ENCODE measurements around the gene TBC1D8B. TPM values are rescaled to one million over a fixed set of nuclear protein-coding genes. Genes with fewer than 3 reads are reported as not detected.

The TBC1D8B gene
- total and polyA plus RNA-seq, 9 of the 15 experiments (the other 6 are each of a cell fraction or from before 2014, with no cell fraction given) = 0.04 to 0.36 (median 0.10) TPM; not detected in 1

GRCh38 chrX:106894392-106894909 lies 92.0 kb downstream of the TBC1D8B start (continued):
- no peak for TF ChIP-seq SAFB (IDR thresholded peaks at IDR 0.05; ENCODE audit: borderline replicate concordance, low read depth, low read length)
- TF ChIP-seq NBN (IDR thresholded peaks at IDR 0.05; ENCODE audit: low read depth) = no peak
- TF ChIP-seq, protein P1, sequence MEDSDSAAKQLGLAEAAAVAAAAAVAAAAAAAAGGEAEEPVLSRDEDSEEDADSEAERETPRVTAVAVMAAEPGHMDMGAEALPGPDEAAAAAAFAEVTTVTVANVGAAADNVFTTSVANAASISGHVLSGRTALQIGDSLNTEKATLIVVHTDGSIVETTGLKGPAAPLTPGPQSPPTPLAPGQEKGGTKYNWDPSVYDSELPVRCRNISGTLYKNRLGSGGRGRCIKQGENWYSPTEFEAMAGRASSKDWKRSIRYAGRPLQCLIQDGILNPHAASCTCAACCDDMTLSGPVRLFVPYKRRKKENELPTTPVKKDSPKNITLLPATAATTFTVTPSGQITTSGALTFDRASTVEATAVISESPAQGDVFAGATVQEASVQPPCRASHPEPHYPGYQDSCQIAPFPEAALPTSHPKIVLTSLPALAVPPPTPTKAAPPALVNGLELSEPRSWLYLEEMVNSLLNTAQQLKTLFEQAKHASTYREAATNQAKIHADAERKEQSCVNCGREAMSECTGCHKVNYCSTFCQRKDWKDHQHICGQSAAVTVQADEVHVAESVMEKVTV (CRISPR knock-in tag; IDR thresholded peaks at IDR 0.05) = 0 out of 2 replicates have a peak, but pooled peaks have one; percentile 15
- TF ChIP-seq PTBP1 (IDR thresholded peaks at IDR 0.05; ENCODE audit: low read depth, low read length) = no peak
- TF ChIP-seq RCOR1 (IDR thresholded peaks at IDR 0.05; ENCODE audit: borderline replicate concordance in 1 of 2, low read depth in 2 of 2, low read length in 2 of 2) = no peak
- no peak for TF ChIP-seq EWSR1 (IDR thresholded peaks at IDR 0.05; ENCODE audit: borderline replicate concordance, low read depth, partially characterized antibody)
- TF ChIP-seq NFIC (IDR thresholded peaks at IDR 0.05) = no peak
- peak; percentile 43 to 68 for TF ChIP-seq RAD21 (CRISPR knock-in tag; conservative IDR thresholded peaks at IDR 0.05 in 1 of 2, IDR thresholded peaks at IDR 0.05 in 1 of 2)
- TF ChIP-seq POLR2AphosphoS2 (IDR thresholded peaks at IDR 0.05; ENCODE audit: low read length) = no peak
- TF ChIP-seq ETV6 (IDR thresholded peaks at IDR 0.05; ENCODE audit: borderline replicate concordance in 1 of 2, low read depth in 2 of 2, low read length in 1 of 2) = no peak
- TF ChIP-seq ETV6 (CRISPR knock-in tag; IDR thresholded peaks at IDR 0.05; ENCODE audit: borderline replicate concordance) = no peak
- TF ChIP-seq, protein P2, sequence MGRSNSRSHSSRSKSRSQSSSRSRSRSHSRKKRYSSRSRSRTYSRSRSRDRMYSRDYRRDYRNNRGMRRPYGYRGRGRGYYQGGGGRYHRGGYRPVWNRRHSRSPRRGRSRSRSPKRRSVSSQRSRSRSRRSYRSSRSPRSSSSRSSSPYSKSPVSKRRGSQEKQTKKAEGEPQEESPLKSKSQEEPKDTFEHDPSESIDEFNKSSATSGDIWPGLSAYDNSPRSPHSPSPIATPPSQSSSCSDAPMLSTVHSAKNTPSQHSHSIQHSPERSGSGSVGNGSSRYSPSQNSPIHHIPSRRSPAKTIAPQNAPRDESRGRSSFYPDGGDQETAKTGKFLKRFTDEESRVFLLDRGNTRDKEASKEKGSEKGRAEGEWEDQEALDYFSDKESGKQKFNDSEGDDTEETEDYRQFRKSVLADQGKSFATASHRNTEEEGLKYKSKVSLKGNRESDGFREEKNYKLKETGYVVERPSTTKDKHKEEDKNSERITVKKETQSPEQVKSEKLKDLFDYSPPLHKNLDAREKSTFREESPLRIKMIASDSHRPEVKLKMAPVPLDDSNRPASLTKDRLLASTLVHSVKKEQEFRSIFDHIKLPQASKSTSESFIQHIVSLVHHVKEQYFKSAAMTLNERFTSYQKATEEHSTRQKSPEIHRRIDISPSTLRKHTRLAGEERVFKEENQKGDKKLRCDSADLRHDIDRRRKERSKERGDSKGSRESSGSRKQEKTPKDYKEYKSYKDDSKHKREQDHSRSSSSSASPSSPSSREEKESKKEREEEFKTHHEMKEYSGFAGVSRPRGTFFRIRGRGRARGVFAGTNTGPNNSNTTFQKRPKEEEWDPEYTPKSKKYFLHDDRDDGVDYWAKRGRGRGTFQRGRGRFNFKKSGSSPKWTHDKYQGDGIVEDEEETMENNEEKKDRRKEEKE (IDR thresholded peaks at IDR 0.05; ENCODE audit: borderline replicate concordance in 1 of 2, control insufficient read depth in 1 of 2, low read depth in 2 of 2, low read length in 1 of 2) = no peak
- no peak for TF ChIP-seq ATF2 (CRISPR knock-in tag; IDR thresholded peaks at IDR 0.05)
- TF ChIP-seq, protein P3, sequence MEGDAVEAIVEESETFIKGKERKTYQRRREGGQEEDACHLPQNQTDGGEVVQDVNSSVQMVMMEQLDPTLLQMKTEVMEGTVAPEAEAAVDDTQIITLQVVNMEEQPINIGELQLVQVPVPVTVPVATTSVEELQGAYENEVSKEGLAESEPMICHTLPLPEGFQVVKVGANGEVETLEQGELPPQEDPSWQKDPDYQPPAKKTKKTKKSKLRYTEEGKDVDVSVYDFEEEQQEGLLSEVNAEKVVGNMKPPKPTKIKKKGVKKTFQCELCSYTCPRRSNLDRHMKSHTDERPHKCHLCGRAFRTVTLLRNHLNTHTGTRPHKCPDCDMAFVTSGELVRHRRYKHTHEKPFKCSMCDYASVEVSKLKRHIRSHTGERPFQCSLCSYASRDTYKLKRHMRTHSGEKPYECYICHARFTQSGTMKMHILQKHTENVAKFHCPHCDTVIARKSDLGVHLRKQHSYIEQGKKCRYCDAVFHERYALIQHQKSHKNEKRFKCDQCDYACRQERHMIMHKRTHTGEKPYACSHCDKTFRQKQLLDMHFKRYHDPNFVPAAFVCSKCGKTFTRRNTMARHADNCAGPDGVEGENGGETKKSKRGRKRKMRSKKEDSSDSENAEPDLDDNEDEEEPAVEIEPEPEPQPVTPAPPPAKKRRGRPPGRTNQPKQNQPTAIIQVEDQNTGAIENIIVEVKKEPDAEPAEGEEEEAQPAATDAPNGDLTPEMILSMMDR (IDR thresholded peaks at IDR 0.05 in 2 of 3, conservative IDR thresholded peaks at IDR 0.05 in 1 of 3; ENCODE audit: insufficient read depth in 2 of 3, low read depth in 1 of 3, low read length in 3 of 3) = peak; percentile 75 to 81 (median 79)
- no peak for TF ChIP-seq PURB (CRISPR knock-in tag; IDR thresholded peaks at IDR 0.05; ENCODE audit: low read depth)
